Left lung (tissue), 10 donors: ENCODE results near the gene C1QTNF12. TPM values are rescaled to one million over a fixed set of nuclear protein-coding genes. Genes with fewer than 3 reads are reported as not detected.

Experiments used
- ATAC-seq: fragments of 200-7000 bp; cut with Tn5 transposase; one replicate; pipeline ENCODE4 v1.9.1; 2020; ENCODE audit warnings: moderate library complexity
- DNase-seq, 4 donors: peaks; one replicate each; pipeline ENCODE4 v3.0.0-alpha.2; 2013 to 2020
- H3K27ac ChIP-seq, 2 donors: fragments of 200-600 bp; sonication (generic) in 1 of 2; one replicate each; pipeline versions ENCODE4 v1.5.0 to v1.8.0; 2020 to 2021
- H3K27me3 ChIP-seq, 2 donors: fragments of 200-600 bp; sonication (generic) in 1 of 2; one replicate each; pipeline versions ENCODE4 v1.5.0 to v1.8.0; 2020 to 2021
- H3K36me3 ChIP-seq, 2 donors: fragments of 200-600 bp; sonication (generic) in 1 of 2; one replicate each; pipeline versions ENCODE4 v1.5.0 to v1.8.0; 2020 to 2021
- H3K4me1 ChIP-seq, 2 donors: fragments of 200-600 bp; one replicate each; pipeline ENCODE4 v1.8.0; 2021
- H3K4me3 ChIP-seq, 2 donors: fragments of 200-600 bp; sonication (generic) in 1 of 2; one replicate each; pipeline versions ENCODE4 v1.5.0 to v1.8.0; 2020 to 2021; ENCODE audit warnings: mild to moderate bottlenecking in 1 of 2
- H3K9me3 ChIP-seq, 2 donors: fragments of 200-600 bp; sonication (generic) in 1 of 2; one replicate each; pipeline versions ENCODE4 v1.5.0 to v1.8.0; 2020 to 2021
- CTCF ChIP-seq, 2 donors: fragments of 200-600 bp; sonication (generic) in 1 of 2; IDR thresholded peaks; one replicate each; pipeline versions ENCODE4 v1.5.0 to v1.8.0; 2021; ENCODE audit warnings: antibody characterized with exemption in 2 of 2
- intact Hi-C, 2 donors: fragments of 100-400 bp; cut with DNase I; formaldehyde crosslinking; loops; one replicate each; pipeline versions ENCODE4 v1.11.2 to v1.14.2; 2022
- polyA plus RNA-seq, 6 donors: library from polyadenylated mRNA; unstranded; fragments of 120-200 nt; gene quantifications; one replicate each; pipeline ENCODE4 v1.2.1, GENCODE V29; 2013; ENCODE audit not compliant: insufficient read length in 6 of 6
- total RNA-seq, 2 donors: library from RNA; stranded (reverse); fragmentation: NEBNext Ultra II Directional; extraction: Animal tissue kit (Norgen Biotek cat#: 25700); gene quantifications; one replicate each; pipeline ENCODE4 v1.2.1, GENCODE V29; 2021
- donor health status: DM: no; HTN: yes; CAD: no.
- donor health status: DM: no; HTN: no; CAD: no.

The C1QTNF12 gene
- total and polyA plus RNA-seq, 8 donors, result 0.52 to 2.2 (median 0.94) TPM

GRCh38 chr1:1243807-1244191 is 2.7 kb downstream of the C1QTNF12 start:
- no peaks in the 10 kb centered on the region for H3K36me3 ChIP-seq
- intact Hi-C loops, result loop anchor here in 1 of 2 donors (10.0 kb wide), 1 partner anchor 119 kb away; no protein-coding TSS in a partner anchor
- ATAC-seq (no peak), DNase-seq (no peak)
- peaks cover 27 to 82% of the 10 kb centered on the region in 2 donors for H3K27me3 ChIP-seq
- H3K9me3 ChIP-seq, result no peaks in the 10 kb centered on the region
- no peak for TF ChIP-seq CTCF (IDR thresholded peaks at IDR 0.05)
- peaks cover 0 to 11% of the 10 kb centered on the region in 2 donors for H3K4me1 ChIP-seq
- H3K4me3 ChIP-seq, result no peak overlapping the region
- no peak overlapping the region for H3K27ac ChIP-seq

DNA sequence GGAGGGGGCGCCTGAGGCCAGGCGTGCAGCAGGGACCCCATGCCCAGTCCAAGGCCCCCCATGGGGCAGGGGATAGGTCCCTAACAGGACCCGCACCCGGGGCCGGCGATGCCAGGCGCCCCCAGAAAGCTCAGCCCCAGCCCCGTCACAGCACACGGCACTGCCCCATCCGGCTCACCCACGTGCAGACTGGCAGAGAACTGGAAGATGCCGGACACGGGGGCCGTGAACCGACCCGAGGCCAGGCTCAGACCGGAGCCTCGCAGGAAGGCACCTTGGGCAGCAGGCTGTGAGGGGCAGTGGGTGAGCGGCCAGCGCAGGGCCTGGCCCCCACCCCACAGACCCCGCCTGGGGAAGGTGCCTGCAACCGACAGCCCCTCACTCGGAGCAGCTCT is 3.3 kb downstream of the C1QTNF12 start:
- TF ChIP-seq CTCF (IDR thresholded peaks at IDR 0.05), result no peak
- no peak for ATAC-seq
- intact Hi-C loops, result loop anchor here in 1 of 2 donors (10.0 kb wide), 1 partner anchor 118 kb away; no protein-coding TSS in a partner anchor
- Histone ChIP-seq H3K27ac (no peak overlapping the region), H3K9me3 (no peaks in the 10 kb centered on the region), H3K27me3 (peaks cover 33 to 84% of the 10 kb centered on the region in 2 donors), H3K4me3 (no peak overlapping the region), H3K4me1 (peaks cover 0 to 11% of the 10 kb centered on the region in 2 donors), H3K36me3 (no peaks in the 10 kb centered on the region)
- DNase-seq, result no peak

DNA sequence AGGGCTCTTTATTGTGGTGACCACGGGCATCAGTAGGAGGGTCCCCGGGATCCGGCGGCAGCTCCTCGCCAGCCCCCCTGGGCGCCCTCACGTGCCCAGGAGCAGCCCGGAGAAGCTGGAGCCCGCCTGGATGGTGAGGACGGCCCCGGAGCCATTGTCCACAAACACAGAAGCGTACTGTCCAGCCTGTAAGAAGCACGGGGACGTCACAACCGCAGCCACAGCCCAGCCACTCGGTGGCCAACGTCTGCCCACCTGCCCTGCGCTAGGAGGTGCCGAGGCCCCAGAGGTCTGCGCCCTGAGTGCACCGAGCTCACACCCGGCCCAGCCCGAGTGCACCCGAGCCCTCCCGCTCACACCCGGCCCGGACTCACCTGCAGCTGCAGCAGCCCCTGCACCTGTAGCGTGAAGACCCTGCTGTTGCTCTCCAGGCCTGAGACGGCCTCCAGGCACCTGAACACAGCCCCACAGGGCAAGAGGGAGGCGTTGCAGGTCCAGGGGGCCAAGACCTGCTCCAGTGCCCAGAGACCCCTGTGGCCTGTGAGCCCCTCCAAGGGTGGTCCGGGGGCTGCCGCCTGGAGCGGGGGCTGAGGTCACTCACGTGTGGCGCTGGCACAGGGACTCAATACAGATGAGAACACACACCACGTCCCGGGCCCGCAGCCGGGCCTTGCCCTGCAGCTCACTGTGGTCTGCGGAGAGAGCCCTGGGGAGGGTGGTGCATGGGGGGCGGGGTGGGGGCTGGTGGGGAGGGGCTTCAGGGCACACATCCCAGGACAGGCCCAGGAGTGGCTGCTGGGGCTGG is 3.9 kb downstream of the C1QTNF12 start:
- TF ChIP-seq CTCF (IDR thresholded peaks at IDR 0.05), result no peak
- Histone ChIP-seq H3K9me3 (no peaks in the 10 kb centered on the region), H3K36me3 (no peaks in the 10 kb centered on the region), H3K27me3 (peaks cover 38 to 84% of the 10 kb centered on the region in 2 donors), H3K4me1 (peaks cover 0 to 11% of the 10 kb centered on the region in 2 donors), H3K4me3 (no peak overlapping the region), H3K27ac (no peak overlapping the region)
- DNase-seq, result no peak
- intact Hi-C loops, result loop anchor here in 1 of 2 donors (10.0 kb wide), 1 partner anchor 118 kb away; no protein-coding TSS in a partner anchor
- no peak for ATAC-seq

- no peaks in the 10 kb centered on the region for H3K36me3 ChIP-seq
- H3K9me3 ChIP-seq, result no peaks in the 10 kb centered on the region
- ATAC-seq (no peak), DNase-seq (no peak)
- no peak for TF ChIP-seq CTCF (IDR thresholded peaks at IDR 0.05)
- peaks cover 37 to 84% of the 10 kb centered on the region in 2 donors for H3K27me3 ChIP-seq
- no peak overlapping the region for H3K27ac ChIP-seq
- H3K4me3 ChIP-seq, result no peak overlapping the region
- peaks cover 0 to 10% of the 10 kb centered on the region in 2 donors for H3K4me1 ChIP-seq
- intact Hi-C loops, result loop anchor here in 1 of 2 donors (10.0 kb wide), 1 partner anchor 117 kb away; no protein-coding TSS in a partner anchor
Observed at GRCh38 chr1:1241588-1242219, 4.8 kb downstream of the C1QTNF12 start.
